Stimulated activated CD4-positive, alpha-beta T cell treated with anti-CD3 and anti-CD28 coated beads, Interleukin-1b, Interleukin-23, amount 100 ng/mL, for 1 hour (primary cell): Measurements from ENCODE around the gene CNTROB.
"Not testable (repeated sequence)": the region's sequence is repeated elsewhere in the genome, so short reads cannot be mapped to it uniquely, and the experiment has no call there.

Experiments used
- DNase-seq, 2 donors: peaks; one replicate each; pipeline ENCODE4 v3.0.0-alpha.2; 2020; ENCODE audit warnings: low read depth in 2 of 2

The CNTROB gene

DNA sequence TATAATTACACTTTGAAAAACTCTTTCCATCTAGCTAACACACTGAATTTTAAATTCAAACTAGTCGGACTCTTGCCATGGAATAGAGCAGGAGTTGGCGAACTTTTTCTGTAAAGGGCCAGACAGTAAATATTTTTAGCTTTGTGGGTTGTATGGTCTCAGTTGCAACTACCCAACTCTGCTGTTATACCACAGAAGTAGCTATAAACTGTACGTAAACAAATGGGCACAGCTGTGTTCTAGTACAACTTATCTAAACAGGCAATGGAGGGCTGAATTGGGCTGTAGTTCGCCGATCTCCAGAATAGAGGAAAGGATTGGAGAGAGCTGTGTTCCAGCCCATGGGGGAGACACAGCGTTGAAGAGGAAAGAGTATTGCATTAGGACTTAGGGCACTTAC lies 8.7 kb downstream of the CNTROB start:
- no peak for DNase-seq

DNA sequence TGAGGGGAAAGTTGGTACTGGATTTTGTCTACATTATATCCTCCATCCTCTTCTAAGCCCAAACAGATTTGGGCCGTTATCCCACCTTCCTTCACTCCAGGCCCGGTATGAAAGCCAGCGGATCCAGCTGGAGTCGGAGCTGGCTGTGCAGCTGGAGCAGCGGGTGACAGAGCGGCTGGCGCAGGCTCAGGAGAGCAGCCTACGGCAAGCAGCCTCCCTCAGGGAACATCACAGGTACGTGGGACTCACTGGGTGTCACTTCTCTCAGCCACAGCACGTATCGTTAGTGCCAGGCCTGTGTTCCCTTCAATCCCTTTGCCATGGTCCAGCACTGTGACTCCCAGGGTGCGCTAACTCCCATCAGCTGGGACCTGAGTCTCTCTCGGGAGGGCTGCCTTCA lies 11.3 kb downstream of the CNTROB start:
- no peak for DNase-seq

DNA sequence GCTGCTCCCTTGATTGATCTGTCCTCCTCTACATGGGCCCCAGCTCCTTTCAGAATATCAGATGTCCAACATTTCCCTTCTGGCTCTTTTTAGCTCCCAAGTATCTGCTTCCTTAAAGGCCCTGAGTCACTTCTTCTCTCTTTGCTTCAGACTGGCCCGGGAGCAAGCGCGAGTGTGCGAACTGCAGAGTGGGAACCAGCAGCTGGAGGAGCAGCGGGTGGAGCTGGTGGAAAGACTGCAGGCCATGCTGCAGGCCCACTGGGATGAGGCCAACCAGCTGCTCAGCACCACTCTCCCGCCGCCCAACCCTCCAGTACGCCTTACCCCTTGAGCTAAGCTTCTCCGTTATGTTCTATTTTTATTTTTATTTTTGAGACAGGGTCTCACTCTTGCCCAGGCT lies 12.3 kb downstream of the CNTROB start:
- no peak for DNase-seq

DNA sequence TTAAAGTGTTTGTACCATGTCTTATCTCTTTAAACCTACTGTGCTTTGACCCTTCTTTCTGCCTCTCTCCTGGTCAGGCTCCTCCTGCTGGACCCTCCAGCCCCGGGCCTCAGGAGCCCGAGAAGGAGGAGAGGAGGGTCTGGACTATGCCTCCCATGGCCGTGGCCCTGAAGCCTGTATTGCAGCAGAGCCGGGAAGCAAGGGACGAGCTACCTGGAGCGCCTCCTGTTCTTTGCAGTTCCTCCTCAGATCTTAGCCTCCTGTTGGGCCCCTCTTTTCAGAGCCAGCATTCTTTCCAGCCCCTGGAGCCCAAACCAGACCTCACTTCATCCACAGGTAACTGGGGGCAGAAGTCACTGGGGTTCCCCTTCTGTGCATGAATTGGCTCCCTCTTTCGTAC lies 13.6 kb downstream of the CNTROB start:
- DNase-seq, result no peak

DNA sequence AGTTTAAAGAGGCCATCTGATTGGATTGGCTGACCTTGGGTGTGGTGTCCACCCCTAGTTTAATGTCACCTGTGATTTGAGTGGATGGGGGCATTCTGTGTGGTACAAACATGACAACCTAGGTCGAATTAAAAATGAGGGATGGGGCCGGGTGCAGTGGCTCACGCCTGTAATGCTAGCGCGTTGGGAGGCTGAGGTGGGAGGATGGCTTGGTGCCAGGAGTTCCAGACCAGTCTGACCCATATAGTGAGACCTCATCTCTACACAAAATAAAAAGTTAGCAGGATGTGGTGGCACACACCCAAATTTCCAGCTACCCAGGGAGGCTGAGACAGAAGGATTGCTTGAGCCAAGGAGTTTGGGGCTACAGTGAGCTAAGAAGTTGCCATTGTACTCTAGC lies 14.4 kb downstream of the CNTROB start:
- DNase-seq, result no peak

DNA sequence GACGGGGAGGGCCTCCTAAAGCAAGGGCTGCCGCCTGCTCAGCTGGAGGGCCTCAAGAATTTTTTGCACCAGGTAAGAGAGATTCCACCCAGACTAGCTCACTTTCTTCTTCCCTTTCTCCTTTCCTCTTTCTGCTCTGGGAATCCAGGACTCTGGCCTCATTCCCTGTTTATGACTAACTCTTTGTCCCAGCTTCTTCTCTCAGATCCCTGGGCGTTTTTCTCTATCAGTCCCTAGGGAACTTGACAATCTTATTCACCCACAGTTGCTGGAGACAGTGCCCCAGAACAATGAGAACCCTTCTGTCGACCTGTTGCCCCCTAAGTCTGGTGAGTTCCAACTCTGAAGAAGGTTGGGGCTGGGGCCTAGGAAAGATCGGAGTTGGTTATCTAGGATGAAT lies 15.6 kb downstream of the CNTROB start:
- DNase-seq, result no peak

DNA sequence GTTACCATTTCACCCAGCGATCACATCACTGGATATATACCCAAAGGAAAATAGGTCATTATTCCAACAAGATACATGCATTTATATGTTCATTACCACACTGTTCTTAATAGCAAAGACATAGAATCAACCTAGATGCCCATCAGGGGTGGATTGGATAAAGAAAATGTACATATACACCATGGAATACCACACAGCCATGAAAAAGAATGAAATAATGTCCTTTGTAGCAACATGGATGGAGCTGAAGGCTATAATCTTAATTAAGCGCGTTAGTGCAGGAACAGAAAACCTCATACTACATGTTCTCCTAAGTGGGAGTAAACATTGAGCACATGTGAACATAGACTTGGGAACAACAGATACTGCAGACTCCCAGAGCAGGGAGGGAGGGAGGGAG lies 18.6 kb downstream of the CNTROB start:
- no peak for DNase-seq

DNA sequence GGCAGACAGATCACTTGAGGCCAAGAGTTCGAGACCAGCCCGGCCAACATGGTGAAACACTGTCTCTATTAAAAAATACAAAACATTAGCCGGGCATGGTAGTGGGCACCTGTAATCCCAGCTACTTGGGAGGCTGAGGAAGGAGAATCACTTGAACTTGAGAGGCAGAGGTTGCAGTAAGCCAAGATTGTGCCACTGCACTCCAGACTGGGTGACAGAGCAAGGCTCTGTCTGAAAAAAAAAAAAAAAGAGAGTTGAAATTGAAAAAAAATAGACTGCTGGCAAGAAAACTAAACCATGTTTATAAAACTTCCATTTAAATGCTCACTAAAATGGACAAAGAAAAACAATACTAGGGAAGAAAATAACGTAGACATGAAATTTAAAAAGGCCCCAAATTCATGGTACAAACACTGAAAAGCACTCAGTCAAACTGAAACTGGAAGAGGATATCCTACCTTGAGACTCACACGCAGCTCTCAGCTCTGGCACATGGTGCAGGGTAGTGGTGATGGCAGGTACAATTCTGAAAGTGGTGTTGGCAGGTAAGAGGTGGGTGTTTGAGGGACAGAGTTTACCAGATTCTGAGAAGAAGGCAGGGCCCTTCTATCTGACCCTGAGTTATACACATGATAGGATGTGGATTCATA lies 19.3 kb downstream of the CNTROB start:
- DNase-seq, result no peak

DNA sequence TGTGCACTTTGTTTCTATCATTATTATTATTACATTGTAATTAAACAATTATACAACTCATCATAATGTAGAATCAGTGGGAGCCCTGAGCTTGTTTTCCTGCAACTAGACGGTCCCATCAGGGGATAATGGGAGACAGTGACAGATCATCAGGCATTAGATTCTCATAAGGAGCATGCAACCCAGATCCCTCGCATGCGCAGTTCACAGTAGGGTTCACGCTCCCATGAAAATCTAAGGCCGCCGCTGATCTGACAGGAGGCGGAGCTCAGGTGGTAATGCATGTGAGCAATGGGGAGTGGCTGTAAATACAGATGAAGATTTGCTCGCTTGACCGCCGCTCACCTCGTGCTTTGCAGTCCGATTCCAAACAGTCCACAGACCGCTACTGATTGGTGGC lies 21.3 kb downstream of the CNTROB start:
- DNase-seq, result not testable (repeated sequence)

DNA sequence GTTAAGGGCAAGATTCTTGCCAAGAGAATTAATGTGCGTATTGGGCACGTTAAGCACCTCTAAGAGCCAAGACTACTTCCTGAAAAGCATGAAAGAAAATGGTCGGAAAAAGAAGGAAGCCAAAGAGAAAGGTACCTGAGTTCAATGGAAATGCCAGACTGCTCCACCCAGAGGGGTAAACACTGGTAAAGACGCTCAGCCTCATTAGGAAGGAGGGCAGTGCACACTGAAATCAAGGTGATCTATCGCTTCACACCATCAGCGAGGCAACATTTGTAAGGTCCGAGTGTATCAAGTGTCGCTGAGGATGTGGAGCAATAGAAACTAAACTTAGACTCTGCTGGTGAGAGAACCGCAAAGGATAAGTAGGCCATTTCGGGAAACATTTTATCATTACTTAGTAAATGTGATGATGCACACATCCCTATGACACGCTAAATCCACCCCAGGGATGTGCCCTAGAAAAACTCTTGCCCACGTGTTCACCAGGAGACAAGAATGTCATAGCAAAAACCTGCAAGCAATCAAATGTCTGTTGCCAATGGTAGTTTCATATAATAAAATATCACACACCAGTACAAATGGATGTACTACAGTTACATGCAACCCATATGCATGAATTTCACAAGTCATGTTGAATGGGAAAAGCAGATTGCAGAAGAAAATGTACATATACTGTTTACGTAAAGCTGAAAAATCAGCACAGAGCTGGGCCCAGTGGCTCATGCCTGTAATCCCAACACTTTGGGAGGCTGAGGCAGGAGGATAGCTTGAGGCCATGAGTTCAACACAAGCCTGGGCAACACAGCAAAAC lies 23.6 kb downstream of the CNTROB start:
- no peak for DNase-seq

DNA sequence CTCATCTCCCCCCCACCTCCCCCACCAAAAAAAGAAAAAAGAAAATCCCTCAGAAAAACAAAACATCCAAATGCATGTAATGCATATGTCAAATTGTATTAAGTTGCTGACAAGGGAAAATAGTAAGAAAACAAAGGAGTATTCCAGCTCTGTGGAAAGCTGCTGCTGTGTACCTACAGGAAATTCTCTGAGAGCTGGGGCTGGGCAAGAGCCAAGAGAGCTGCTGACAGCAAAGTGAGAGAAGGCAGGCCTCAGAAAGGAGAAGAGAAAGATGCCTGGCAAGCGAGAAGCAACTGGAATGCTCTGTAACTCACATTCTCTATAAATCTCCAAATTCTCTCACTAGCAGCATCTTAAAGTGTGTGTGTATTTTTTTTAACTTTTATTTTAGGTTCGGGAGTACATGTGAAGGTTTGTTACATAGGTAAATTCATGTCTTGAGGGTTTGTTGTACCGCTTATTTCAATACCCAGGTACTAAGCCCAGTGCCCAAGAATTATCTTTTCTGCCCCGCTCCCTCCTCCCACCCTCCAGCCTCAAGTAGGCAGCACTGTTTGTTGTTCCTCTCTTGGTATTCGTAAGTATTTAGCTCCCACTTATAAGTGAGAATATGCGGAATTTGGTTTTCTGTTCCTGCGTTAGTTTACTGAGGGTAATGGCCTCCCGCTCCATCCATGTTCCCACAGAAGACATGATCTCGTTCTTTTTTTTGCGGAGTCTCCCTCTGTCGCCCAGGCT lies 24.4 kb downstream of the CNTROB start:
- DNase-seq, result no peak

DNA sequence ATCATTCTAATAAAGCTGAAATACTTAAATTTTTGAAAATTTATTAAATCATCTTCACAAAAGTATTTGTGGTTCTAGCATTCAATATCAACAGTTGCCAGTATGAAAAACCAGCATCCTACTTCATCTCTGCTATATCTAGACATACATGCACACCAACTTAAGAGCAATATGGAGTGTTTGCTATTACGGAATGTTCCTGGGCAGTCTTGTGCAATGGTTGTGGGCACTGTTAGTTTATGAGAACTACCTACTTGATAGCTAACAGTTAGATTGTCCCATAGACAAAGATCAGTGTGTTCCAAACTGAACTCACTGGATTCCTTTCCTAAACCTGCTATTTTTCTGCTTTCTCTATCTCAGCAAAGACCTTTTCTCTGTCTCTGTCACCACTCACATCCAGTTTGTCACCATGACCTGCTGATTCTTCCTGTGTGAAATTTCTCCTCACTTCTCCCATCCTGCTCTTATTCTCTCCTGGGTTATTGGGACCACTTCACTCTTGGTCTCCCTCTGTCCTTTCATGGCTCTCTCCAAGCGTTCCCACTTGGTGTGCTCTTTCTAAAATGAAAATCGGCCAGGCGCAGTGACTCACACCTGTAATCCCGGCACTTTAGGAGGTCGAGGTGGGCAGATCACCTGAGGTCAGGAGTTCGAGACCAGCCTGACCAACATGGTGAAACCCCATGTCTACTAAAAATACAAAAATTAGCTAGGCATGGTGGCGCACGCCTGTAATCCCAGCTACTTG lies 27.7 kb downstream of the CNTROB start:
- no peak for DNase-seq

DNA sequence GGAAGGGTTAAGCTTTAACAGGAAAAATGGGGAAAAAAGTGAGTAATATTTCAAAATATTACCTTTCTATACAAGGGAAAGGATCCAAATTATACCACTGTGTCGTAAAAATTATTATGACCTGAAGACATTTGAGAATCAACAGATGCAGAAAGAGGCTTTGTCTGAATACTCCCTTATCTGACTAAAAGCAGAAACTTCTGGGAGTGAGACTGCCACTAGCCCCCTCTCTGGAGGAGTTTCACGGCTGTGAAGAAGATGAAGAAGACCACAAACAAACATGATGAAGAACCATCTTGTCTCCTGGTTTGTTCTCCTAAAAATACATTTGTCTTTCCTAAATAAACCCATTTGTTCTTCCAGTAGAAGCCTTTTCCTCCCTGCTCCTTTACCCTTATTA lies 29.4 kb downstream of the CNTROB start:
- no peak for DNase-seq

DNA sequence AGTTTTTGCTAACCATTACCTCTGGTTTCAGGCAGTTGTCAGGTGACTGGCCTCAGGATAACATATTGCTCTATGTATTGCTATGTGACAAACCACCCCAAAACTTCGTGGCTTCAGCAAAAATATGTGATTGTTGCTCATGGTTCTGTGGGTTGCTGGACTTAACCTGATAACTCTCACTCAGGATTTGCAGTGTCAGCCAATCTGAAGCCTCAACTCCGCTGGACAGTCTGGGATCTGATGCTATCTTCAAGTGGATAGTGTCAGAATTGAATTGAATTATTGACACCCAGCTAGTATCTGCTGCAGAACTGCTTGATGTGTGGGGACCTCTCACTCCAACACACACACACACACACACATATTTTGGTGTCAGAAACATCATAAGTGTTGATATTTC lies 35.7 kb downstream of the CNTROB start:
- no peak for DNase-seq

DNA sequence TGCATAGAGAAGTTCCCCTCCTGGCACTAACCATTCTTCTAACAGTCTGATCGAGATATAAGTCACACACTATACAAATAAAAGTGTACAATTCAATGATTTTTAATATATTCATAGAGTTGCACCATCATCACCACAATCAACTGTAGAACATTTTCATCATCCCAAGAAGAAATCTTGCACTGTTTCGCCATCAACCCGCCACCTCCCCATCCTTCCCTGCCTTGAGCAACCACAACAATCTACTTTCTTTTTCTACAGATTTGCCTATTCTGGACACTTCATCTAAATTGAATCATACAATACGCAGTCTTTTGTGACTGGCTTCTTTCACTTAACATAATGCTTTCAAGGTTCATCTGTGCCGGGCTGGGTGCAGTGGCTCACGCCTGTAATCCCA lies 37.4 kb downstream of the CNTROB start:
- no peak for DNase-seq

DNA sequence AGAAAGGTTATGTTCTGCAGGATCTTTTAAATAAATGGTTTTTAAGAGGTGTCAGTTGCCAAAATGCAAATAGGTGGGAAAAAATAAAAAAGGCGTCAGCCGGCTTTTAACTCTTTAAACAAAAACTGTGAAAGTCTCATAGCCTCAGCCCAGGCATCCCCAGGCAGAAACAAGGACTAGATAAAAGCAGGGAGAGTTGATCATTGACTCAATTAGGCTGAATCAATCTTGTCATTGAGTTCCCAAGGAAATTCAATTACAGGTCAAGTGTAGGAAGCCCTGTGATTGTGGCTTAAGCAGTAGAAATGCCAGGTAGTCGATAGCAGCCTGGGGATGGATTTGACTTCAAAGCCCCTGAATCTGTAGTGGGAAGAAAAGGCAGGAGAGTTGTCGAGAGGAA lies 39.6 kb downstream of the CNTROB start:
- DNase-seq, result no peak

DNA sequence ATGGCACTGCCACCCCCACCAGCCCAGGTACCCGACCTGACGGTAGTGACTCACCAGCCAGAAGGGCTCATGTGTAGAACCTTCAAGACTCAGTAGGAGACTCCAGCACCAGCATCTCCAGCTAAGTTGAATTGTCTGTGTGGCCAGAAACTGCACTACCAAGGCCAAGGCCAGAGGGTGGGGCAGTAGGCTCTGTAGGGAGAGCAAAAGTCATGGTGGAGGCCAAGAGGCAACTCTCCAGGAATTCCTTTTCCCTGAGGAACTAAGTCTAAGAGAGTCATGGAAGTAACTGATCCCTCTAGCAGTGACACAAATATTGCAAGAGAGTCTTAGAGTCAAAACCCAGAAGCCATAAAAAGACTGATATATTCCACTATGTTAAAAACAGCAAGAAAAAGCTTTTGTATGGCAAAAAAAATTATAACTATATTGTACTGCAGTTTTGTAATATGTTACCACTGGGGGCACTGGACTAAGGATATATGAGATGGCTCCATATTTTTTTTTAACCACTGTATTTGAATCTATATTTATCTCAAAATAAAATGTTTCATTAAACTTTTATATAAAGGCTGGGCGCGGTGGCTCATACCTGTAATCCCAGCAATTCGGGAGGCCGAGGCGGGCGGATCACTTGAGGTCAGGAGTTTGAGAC lies 40.3 kb downstream of the CNTROB start:
- DNase-seq, result no peak

DNA sequence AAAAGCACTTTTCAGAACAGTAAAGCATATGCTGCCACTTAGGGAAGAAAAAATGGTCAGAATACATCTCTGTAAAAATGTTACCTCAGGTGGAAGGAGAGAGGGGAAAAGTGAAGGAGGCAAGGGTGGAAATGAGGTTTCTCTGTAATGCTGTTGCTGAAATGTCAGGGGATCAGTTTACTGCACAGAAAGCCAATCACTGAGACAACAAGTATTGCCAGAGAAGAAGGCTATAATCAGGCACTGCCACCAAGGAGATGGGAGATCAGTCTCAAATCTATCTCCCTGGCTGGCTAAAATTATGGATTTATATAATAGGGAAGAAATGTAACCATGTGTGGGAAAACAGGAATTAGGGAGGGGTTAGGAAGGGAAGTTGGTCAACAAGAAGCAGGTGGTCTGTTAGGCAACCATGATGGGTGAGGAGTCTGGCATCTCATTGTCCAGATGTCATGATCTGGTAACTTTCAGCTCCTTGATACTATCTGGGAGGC lies 42.7 kb downstream of the CNTROB start:
- DNase-seq, result no peak

DNA sequence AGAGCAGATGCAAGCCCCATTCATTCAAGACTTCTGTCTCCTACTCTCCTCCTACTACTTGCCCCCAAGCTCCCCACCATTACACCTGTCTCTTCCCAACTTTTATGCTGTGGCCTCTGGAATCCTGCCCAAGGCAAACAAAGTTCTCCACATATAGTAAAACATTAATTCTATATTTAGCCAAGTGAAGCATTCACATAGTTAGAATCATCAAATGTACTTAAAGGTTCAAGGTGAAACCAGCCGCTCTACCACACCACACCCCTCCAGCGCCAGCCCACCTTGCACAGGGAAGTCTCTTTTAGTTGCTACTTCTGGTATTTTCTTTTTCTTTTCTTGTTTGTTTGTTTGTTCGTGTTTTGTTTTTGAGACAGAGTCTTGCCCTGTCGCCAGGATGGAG lies 45.0 kb downstream of the CNTROB start:
- no peak for DNase-seq

DNA sequence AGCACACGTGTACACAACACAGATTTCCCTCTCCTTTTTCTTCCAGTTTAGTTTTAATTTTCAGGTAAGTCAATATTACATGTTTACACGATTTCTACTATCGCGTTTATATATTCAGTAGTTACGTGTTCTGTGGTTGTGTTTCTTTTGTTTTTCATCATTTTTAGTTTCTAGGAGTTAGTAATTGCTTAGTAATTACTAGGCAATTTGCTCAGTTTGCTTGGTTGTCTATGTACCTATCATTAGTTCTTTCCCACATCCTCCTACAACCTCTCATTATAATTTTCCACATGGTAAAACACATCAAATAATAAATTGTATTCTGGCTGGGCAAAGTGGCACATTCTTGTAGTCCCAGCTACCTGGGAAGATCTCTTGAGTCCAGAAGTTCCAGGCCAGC lies 45.8 kb downstream of the CNTROB start:
- no peak for DNase-seq

DNA sequence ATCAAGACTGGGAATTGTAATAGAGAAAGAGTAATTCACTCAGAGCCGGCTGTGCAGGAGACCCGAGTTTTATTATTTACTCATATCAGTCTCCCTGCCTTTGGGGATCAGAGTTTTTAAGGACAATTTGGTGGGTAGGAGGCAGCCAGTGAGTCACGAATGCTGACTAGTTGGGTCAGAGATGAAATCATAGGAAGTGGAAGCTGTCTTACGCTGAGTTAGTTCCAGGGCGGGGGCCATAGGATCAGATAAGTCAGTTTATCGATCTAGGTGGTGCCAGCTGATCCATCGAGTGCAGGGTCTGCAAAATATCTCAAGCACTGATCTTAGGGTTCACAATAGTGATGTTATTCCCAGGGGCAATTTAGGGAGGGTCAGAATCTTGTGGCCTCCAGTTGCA lies 50.2 kb downstream of the CNTROB start:
- no peak for DNase-seq

DNA sequence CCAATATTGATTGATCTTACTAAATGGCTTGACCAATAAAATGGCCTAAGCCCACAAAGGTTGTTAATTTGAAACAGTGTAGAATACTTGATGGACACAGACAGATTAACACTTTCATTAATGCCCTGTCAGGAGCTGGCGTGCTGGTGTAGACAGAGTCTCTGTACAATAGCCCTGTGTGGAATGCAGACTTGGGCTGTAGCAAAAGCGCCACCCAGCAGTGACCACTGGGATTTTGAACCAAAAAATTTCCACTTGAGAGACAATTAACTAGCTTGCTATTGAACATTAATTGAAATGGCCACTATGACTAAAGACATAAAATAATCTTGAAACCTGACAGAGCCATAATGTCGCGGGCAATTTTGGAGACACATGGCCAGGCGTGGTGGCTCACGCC lies 50.7 kb downstream of the CNTROB start:
- no peak for DNase-seq
